NCI-H1694 (cell line): Measurements from ENCODE around the gene ADORA2B.
"Not testable (repeated sequence)": the region's sequence is repeated elsewhere in the genome, so short reads cannot be mapped to it uniquely, and the experiment has no call there.

ENCODE experiments used
- DNase-seq: peaks from one replicate; lab custom pipeline; 2025; lab: John Stamatoyannopoulos, UW

Gene ADORA2B

DNA sequence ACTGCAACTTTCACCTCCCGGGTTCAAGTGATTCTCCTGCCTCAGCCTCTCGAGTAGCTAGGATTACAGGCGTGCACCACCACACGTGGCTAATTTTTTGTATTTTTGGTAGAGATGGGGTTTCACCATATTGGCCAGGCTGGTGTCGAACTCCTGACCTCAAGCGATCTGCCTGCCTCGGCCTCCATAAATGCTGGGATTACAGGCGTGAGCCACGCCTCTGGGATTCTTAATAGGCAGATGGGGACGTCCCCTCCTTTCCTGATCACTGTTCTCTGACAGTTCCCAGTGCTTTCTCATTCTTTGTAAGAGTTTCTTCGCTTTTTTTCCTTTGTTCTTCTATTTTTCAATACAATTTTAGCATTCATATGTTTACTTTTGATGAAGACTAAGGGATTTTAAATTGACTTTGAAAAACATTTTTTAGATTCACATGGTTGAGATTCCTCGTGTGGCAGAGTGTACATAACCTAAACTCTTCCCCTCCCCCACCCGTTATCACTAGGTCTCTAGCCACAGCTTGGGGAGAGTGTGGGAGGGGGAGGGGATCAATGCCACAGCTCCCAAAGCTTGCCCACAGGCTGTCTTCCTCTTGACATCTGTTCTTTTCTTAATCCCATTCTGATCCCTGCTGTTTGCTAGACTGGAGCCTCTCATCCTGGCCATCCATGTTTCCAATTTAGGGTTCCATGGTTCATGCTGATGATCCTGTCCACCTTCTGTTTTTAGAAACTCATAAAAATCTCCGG is 11.0 kb downstream of the ADORA2B start:
- no peak for DNase-seq

DNA sequence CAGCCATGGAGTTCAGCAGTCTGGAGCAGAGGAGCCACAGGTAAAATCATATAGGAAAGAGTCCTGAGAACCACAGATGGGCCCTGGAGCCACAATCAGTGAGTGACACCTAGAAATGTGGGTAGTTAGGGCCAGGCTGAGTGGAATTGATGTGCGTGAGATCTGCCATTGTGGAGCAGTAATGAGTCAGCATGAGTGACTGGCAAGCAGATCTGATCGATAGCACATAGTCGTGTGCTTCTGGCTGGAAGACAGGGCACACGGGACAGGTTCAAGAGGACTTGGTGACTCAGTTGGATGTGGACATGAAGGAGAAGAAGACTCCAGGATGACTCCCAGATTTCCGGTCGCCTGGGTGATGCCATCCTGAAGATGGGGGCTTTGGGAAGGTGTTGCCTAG is 12.3 kb downstream of the ADORA2B start:
- no peak for DNase-seq

DNA sequence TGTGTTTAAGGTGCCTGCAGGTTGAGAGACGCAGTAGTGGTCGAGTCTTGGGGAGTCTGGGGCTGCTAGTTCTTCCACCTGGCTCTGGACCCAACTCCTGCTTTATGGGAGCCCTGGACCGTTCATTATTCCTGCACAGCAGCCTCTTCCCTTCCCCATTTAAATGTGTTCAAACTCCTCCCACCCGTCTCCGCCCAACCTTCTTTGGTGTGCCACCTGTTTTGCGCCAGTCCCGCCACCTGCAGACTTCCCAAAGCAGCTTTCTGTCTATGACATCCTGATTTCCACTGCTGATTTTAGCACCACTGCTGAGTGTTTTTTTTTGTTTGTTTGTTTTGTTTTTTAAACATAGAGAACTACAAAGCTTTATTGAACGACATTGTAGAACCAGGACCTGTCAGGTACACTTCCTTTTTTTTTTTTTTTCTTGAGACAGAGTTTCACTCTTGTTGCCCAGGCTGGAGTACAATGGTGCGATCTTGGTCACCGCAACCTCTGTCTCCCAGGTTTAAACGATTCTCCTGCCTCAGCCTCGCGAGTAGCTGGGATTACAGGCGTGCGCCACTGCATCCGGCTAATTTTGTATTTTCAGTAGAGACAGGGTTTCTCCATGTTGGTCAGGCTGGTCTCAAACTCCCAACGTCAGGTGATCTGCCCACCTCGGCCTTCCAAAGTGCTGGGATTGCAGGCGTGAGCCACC is 12.8 kb downstream of the ADORA2B start:
- DNase-seq, result no peak

DNA sequence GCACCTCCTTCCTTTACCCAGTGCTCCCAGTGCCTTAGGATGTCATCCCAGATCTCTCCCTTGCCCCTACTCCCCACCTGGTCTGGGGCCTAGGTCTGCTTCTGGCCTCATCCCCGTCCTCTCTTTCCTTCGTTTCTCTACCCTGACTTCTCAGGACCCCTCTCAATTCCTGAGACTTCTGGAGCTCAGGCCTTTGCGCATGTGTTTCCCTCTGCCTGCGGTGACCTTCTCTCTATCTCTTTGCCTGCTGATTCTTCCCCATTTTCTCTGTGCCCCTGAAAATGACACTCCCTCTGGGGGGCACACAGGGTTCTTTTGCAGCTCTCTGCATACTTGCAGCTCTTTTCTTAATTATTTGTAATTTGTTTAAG is 13.5 kb downstream of the ADORA2B start:
- no peak for DNase-seq

DNA sequence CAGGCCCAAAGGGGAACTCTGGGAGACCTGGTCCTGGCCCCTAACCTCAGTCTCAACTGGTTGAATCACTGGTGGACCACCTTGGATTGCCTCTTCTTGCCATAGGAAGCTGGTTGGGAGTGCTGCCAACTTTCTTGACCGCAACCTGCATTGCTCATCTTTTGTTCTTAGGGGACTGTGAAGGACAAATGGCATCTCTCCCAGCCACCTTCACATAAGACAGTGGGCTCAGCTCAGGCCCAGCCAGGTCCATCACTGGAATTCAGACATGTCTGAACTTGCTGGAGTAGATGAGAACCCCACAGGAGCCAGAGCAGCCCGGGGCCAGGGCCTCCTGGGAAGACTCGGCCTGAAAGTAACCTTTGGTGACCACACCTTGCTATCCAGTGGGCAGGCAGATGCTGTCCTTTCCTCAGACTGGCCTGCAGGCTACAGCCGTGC is 18.8 kb downstream of the ADORA2B start:
- no peak for DNase-seq

DNA sequence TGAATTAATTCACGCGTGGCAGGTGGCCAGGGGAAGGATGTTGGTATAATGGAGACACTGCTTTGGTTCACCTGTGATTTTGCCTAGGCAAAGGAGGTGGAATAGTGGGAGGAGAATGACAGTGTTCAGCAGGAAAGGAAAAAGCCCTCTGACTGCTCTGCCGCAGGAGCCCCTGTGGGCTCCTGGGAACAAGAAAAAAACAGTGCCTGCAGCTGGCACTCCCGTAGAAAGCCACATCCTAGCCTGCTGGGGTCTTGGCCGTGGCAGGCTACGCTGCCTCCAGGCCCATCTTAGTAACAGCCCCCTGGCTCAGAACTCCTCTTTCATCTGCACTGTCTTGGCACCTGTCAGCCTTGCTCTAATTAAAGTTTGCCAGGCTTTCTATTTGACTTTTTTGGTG is 20.6 kb downstream of the ADORA2B start:
- DNase-seq, result no peak

DNA sequence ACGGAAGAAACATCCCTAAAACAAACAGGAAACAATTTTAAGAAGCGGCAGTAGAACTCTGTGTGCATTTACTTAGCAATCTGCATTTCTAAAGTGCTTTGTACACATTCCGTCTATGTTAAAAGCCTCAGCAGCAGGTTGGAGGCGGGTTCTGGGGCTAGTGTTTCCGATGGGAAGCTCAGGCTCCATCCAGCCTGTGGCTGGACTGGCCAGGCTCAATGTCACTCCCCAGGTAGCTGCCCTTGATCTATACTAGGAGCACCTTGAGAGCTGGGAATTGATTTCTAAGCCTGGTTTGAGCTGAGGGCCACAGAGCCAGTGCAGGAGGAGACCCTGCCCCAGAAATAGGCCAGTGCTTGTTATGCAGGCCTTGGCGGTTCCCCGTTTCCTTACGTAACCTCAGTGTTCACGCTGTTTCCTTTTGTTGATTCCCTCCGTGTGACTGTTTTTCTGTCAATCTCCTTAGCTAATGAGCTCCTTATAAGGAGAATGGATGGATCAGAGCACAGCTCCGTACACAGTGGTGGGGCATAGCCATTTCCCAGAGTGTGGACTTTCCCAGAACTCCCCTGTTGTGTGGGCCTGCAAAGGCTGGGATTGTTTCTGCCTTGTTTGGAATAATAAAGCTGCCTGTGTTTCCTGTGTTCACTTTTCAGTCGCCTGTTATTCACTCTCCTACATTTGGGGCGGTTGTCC is 21.4 kb downstream of the ADORA2B start:
- no peak for DNase-seq

DNA sequence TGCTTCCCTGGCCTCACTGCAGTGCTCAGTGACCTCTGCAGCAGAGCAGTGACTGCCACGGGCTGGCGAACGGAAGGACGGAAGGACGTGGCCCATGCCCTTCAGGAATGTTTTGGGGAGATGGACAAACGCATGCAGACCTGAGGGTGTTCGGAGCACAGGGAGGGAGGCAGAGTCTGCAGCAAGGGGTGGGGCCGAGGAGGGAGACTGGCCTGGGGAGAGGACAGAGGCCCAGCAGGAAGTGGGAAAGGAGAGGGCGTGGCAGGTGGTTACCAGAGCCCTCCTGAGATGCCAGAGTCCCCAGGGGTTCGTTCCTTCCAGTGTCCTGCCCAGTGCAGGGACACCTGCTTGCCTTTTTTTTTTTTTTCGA is 21.9 kb downstream of the ADORA2B start:
- no peak for DNase-seq

DNA sequence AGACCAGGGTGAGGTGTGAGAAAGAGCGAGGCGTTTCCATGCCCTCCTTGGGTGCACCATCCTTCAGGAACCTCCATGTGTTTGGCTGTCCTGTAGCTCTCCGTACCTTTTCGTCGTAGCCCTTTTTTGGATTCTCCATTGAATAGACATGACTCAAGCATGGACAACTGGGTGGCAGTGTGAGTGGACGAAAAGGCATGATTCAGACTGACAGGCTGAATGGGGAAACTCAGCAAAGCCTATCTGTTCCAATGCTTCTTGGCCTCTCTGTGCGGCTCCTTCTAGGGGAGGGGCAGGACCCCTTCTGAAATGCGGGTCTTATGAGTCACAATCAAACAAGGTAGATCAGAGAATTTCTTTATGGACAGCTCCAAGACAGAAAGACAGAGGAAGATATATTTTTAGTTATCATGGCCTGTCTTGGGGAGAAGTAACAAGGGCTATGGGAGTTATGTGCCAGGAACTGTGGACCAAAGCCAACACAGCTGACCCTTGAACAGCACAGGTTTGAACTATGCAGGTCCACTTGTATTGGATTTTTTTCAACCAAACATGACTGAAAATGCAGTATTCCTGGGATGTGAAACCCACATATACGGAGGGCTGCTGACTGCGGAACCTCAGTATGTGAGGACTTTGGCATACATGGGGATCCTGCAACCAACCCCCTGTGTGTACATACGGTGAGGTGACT is 22.9 kb downstream of the ADORA2B start:
- no peak for DNase-seq

DNA sequence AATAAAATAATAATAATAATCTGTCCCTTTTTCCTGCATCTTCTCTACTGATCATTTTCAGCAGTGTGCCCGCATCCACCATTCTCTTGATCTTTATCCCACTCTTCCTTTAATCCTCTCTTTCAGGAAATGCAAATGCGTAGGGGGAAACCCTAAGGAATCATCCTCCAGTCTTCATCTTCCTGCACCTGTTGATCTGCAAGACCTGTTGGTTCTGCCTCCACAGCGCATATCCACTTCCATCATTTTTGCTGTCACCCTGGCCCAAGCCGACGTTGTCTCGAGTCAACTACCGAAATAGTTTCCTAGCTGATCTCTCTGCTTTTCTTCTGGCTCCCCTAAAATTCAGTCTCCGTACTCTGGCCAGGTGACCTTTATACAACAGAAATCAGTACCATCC is 24.5 kb downstream of the ADORA2B start:
- DNase-seq, result no peak

DNA sequence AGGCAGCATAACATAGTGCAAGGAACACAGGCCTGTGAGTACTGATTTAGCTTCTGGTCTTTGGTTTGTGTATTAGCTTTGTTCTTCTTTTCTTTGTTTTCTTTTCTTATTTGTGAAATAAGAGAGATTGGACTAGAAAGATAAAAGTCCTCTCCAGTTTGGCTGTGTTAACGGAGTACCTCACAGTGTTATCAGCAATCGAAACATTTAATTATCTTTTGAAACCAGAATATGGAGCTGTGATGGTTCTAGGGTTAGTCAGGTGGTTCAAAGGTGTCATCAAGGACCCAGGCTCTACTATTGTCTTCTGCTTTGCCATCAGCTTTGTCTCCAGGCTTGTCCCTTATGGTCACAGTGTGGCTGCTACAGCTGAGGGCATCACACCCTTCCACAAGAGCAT is 25.6 kb downstream of the ADORA2B start:
- no peak for DNase-seq

DNA sequence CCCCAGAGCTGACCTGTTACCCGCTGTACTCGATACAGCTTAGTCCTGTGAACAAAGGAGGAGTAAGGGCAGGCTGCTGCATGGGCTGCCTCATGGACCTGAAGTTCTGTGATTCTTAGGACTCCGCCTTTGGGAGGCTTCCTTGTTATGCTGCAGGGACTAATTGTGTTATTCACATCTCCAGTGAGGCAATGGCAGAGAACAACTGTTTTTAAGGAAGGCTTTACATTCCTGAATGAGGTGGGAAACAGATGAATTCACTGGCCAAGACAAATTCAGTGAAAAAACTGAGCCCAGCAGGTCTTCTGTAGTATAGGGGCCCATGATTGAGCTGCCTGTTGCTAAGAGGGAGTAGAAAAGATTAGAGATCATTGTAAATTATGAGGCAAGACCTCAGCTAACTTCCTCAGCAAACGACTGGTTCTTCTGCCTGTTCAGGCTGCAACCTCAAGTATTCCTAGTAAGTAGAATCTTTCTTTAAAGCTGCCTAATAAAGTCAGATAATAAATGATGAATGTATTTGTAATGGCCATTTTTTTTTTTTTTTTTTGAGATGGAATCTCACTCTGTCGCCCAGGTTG is 26.3 kb downstream of the ADORA2B start:
- DNase-seq, result no peak

DNA sequence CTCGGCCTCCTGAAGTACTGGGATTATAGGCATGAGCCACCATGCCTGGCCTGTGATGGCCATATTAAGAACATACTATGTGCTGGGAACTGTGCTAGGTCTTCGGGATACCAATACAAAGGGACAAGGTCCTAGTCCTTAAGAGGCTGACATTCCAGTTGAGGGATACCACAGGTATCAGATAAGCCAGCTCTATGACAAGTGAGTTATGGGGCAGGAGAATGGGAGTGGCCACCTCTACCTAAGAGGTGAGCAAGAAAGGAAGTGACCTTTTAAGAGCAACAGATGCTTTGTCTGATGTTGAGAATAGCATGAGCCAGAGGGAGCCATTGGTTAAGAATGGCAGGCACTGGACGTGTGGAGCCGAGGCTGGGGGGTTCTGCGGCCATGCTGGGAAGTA is 27.0 kb downstream of the ADORA2B start:
- DNase-seq, result no peak

DNA sequence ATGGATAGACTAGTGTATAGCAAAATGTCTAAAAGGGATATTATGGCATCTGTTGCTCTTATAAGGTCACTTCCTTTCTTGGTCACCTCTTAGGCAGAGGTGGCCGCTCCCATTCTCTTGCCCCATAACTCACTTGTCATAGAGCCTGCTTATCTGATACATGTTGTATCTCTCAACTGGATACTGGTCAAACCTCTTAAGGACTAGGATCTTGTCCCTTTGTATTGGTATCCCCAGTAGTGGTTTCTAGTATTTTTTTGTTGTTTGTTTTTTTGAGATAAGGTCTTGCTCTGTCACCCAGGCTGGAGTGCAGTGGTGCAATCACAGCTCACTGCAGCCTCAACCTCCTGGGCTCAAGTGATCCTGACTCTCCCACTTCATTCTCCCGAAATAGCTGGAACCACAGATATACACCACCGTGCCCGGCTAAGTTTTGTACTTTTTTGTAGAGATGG is 27.6 kb downstream of the ADORA2B start:
- DNase-seq, result no peak

DNA sequence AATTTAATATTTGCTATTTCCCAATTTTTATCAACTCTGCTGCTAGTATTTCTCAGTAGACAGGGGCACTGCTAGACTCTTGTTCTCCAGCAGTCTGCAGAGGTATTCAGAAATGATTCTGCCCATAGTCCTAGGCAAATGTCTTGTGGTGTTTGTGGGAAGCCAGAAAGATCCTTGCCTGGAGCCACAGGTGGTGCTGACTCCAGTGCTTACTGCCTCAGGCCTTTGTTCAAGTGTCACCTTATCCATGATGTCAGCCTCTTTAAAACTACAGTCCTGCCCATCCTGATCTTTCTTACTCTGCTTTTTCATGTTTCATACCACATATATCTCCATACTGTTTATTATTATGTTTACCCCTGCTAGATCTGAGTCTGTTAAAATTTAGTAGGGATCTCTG is 28.1 kb downstream of the ADORA2B start:
- no peak for DNase-seq

DNA sequence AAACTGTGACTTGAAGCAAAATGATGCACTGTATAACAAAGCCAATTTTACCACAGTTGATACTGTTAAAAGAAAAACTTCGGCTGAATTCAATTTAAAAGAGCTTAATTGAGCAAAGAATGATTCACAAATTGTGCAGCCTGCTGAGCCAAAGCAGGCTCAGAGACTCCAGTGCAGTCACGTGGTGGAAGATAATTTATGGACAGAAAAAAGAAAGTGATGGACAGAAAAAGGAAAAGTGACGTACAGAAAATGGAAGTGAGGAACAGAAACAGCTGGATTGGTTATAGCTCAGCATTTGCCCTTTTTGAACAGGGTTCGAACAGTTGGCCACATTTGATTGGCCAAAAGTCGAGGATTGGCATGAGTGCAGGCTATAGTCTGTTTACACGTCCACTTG is 28.9 kb downstream of the ADORA2B start:
- no peak for DNase-seq

DNA sequence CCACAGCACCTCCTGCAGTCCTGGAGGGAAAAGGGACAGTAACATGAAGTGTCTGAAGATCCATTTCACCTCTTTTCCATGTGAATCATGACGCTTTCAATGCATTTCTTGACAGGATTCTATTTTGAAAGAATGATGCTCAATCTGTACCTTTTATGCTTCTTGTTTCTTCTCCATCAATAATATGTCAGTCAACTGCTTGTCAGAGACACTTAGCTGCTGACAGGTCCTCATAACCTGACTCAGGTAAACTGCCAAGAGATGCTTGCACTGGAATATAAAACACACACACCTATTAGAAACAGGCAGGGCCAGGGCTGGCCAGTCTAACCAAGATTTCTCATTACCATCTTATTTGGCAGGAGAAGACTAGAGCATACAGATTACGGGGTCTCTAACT is 33.0 kb downstream of the ADORA2B start:
- DNase-seq, result no peak

DNA sequence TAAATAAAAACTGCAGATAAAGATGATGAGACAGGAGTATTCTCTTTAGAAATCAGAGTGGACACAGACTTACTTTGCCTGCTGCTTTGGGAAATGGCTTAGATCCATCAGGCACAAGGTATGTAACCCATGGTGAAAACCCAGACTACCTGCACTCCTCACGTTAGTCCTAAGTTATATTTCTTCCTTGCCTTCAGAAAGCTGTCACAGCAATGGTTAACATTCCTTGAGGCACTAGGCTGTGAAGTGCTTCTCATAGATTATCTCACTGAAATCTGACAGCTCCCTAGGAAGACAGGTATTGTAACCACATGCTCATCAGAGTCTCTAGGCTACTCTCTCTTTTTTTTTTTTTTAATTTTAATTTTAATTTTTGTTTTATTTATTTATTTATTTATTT is 33.7 kb downstream of the ADORA2B start:
- DNase-seq, result no peak

DNA sequence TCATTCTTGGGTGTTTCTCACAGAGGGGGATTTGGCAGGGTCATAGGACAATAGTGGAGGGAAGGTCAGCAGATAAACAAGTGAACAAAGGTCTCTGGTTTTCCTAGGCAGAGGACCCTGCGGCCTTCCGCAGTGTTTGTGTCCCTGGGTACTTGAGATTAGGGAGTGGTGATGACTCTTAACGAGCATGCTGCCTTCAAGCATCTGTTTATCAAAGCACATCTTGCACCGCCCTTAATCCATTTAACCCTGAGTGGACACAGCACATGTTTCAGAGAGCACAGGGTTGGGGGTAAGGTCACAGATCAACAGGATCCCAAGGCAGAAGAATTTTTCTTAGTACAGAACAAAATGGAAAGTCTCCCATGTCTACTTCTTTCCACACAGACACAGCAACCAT is 34.1 kb downstream of the ADORA2B start:
- not testable (repeated sequence) for DNase-seq

DNA sequence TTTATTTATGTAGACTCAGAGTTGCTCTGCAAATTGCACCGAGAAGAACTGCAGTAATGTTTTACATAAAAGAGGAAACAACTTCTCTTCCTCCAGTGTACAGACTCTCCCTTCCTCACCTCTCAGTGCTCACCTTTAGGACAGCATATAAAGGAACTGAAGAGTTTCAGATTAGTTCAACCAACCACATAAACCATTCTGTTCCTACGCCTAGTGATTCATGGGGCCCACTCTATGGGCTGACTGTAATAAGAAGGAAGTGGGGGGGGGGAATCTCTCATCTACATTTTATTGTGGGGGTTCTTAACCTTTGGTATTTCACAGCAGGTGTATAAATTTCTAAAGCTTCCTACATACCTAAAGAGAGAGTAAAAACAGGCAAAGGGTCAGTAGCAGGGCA is 36.3 kb downstream of the ADORA2B start:
- no peak for DNase-seq

DNA sequence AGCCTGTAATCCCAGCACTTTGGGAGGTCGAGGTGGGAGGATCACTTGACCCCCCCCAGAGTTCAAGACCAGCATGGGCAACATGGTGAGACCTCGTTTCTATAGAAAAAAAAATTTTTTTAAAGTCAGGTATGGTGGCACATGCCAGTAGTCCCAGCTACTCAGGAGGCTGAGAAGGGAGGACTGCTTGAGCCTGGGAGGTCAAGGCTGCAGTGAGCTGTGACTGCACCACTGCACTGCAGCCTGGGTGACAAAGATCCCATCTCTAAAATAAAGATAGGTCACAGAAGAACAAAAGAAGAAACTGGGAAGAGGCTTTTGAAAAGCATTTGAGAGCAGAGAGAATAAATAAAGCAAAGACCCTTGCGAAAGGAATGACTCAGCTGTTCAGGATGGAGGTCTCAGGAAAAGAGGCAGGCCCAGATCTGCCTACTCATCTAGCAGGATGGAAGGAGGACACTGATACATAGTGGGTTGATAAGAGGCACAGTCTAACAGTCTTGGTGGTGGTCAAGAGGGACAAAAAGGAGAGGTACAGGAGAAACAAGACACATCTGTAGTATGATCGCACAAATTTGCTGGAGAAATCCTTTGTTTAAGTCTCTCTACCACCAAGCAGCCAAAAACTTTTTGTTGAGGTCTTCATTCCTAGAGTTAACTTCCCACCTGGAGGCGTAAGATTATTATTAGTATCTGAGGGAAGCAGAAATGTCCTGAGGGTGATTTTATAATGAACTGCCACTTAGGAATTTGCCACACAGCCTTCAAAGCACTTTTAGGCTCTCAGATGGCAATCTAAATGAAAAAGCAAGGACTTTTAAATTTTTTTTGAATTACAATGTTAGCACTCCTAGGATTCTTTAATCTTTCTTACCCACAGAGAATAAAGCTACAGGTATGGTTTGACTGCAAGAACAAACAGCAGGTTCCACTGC is 37.0 kb downstream of the ADORA2B start:
- DNase-seq, result no peak
